Heart right ventricle (tissue), 16 donors: ENCODE data around the gene PDLIM5. TPM values are rescaled to one million over a fixed set of nuclear protein-coding genes. Genes with fewer than 3 reads are reported as not detected.

Source experiments
- ATAC-seq, 8 donors: fragments of 200-7000 bp; cut with Tn5 transposase; one replicate each; pipeline ENCODE4 v1.9.1; 2020; ENCODE audit warnings: mild to moderate bottlenecking in 8 of 8, moderate library complexity in 8 of 8, moderate number of reproducible peaks in 1 of 8
- DNase-seq, 2 donors: peaks; one replicate each; pipeline ENCODE4 v3.0.0-alpha.2; 2020
- H3K27ac ChIP-seq, 10 donors: fragments of 200-600 bp; sonication (generic) in 2 of 10; one replicate each; pipeline versions ENCODE4 v1.5.0 to v1.8.0; 2020 to 2022; ENCODE audit warnings: mild to moderate bottlenecking in 3 of 10
- H3K27me3 ChIP-seq, 7 donors: fragments of 200-600 bp; one replicate each; pipeline ENCODE4 v1.8.0; 2021 to 2022; ENCODE audit warnings: mild to moderate bottlenecking in 2 of 7
- H3K36me3 ChIP-seq, 9 donors: fragments of 200-600 bp; sonication (generic) in 1 of 9; one replicate each; pipeline versions ENCODE4 v1.5.0 to v1.8.0; 2020 to 2022; ENCODE audit warnings: mild to moderate bottlenecking in 2 of 9
- H3K4me1 ChIP-seq, 9 donors: fragments of 200-600 bp; sonication (generic) in 1 of 9; one replicate each; pipeline versions ENCODE4 v1.5.0 to v1.8.0; 2020 to 2022; ENCODE audit warnings: mild to moderate bottlenecking in 4 of 9
- H3K4me3 ChIP-seq, 10 donors: fragments of 200-600 bp; sonication (generic) in 2 of 10; one replicate each; pipeline versions ENCODE4 v1.5.0 to v1.8.0; 2020 to 2022; ENCODE audit warnings: mild to moderate bottlenecking in 7 of 10, moderate library complexity in 2 of 10
- H3K9me3 ChIP-seq, 11 donors: fragments of 200-600 bp in 10 of 11; sonication (generic) in 2 of 11; one replicate each; pipeline versions ENCODE4 v1.5.0 to v1.8.0; 2013 to 2022; ENCODE audit warnings: mild to moderate bottlenecking in 2 of 11, control low read depth in 1 of 11, moderate library complexity in 1 of 11
- whole genome bisulfite sequencing, 2 donors: extraction: QIAGEN DNeasy Blood & Tissue Kit; methylation state at CpG; one replicate each; pipeline ENCODE4 v1.1.7; 2013; ENCODE audit warnings: inconsistent platforms in 1 of 2; 5-methylcytosine and 5-hydroxymethylcytosine counted together
- intact Hi-C, 10 donors: fragments of 100-400 bp; cut with DNase I; formaldehyde crosslinking; loops; one replicate each; pipeline versions ENCODE4 v1.11.1 to v1.14.2; 2022
- polyA plus RNA-seq, 2 donors: library from polyadenylated mRNA; stranded (reverse); fragments of 200-250 nt; gene quantifications; one replicate each; pipeline ENCODE4 v1.2.3, GENCODE V29; 2013
- total RNA-seq, 10 donors: library from RNA; stranded (reverse); fragmentation: NEBNext Ultra II Directional in 3 of 10; extraction: Animal tissue kit (Norgen Biotek cat#: 25700) in 3 of 10; gene quantifications; one replicate each; pipeline versions ENCODE4 v1.2.1 to v1.2.4, GENCODE V29; 2021 to 2023
- TF ChIP-seq, protein P1 (sequence below), 9 donors: fragments of 200-600 bp; sonication (generic) in 2 of 9; IDR thresholded peaks; one replicate each; pipeline versions ENCODE4 v1.5.0 to v1.8.0; 2021 to 2022; ENCODE audit warnings: antibody characterized with exemption in 9 of 9, mild to moderate bottlenecking in 5 of 9, moderate library complexity in 1 of 9
- donor health status: Arrhythmogenic right ventricular cardiomyopathy.
- donor health status: ischemic (EF 13 %, LVEDD 7.1; RV severe dilation, severe dysfunction).
- donor health status: healthy with polysubstance abuse.
- donor health status: DM: no; HTN: yes; CAD: no.
- donor health status: DM: no; HTN: no; CAD: no.
- donor health status: ischemic (EF 25% LVEDD 6.9; RV normal size, moderate dysfunction).
- donor health status: ischemic (EF 25% LVEDD 5.7; RV mildly dilated, moderate dysfunction).
- donor health status: healthy.
- donor health status: DM: yes; HTN: yes; CAD: no.
- donor health status: Ischemic cardiomyopathy.
- donor health status: ischemic (EF 35%, LVEDD 5.7; RV mildly dilated, moderate dysfunction).
- donor health status: nonischemic (EF 11% LVEDD 7.7; RV severe dilation, severe dysfunction).
- donor health status: DM: yes; HTN: yes; CAD: no.
- donor health status: PGD.
- donor health status: ischemic (EF 29% LVEDD 5.4; RV normal size, mild dysfunction).
- donor health status: nonischemic (EF 23%, LVEDD 6.1; RV moderate dilation, normal function).

PDLIM5 gene
- total and polyA plus RNA-seq, 12 donors: 221 to 1,549 (median 1,269) TPM

DNA sequence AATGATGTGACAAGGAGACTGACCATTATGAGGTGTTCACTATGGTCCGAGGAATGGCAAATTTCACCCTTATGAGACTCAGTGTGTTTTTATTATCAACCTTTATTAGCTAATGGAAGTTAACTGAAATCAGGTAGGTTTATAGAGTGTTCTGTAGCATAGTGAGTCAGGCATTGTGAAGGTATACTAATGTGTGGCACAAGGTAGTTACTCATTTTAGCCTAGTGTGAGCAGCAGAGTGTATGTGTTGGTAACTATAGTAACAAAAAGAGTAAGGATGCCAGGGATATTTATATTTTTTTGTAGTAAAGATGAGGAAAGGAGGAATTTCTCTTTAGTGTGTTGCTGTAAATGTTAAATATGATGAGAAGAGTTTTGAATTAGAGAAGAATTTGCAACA lies 12.0 kb downstream of the PDLIM5 start:
- no peak for DNase-seq
- WGBS, 2 donors: 62 to 71% methylated on average over 1 of the region's 1 CpG
- no peaks in the 10 kb centered on the region for H3K9me3 ChIP-seq
- peaks cover 0 to 11% (median 0%) of the 10 kb centered on the region in 9 donors for H3K36me3 ChIP-seq
- H3K4me3 ChIP-seq: peak overlapping the region in 1 of 10 donors; percentile 15
- intact Hi-C loops: no loop called here
- peak overlapping the region in 6 of 10 donors; percentile 1 to 100 (median 76) for H3K27ac ChIP-seq
- H3K4me1 ChIP-seq: peaks cover 0 to 96% (median 71%) of the 10 kb centered on the region in 9 donors
- peak in 2 of 8 donors; percentile 23 to 32 for ATAC-seq
- H3K27me3 ChIP-seq: no peaks in the 10 kb centered on the region
- TF ChIP-seq, protein P1, sequence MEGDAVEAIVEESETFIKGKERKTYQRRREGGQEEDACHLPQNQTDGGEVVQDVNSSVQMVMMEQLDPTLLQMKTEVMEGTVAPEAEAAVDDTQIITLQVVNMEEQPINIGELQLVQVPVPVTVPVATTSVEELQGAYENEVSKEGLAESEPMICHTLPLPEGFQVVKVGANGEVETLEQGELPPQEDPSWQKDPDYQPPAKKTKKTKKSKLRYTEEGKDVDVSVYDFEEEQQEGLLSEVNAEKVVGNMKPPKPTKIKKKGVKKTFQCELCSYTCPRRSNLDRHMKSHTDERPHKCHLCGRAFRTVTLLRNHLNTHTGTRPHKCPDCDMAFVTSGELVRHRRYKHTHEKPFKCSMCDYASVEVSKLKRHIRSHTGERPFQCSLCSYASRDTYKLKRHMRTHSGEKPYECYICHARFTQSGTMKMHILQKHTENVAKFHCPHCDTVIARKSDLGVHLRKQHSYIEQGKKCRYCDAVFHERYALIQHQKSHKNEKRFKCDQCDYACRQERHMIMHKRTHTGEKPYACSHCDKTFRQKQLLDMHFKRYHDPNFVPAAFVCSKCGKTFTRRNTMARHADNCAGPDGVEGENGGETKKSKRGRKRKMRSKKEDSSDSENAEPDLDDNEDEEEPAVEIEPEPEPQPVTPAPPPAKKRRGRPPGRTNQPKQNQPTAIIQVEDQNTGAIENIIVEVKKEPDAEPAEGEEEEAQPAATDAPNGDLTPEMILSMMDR (IDR thresholded peaks at IDR 0.05): no peak

- no peak for ATAC-seq
- intact Hi-C loops: no loop called here
- H3K27ac ChIP-seq: peak overlapping the region in 4 of 10 donors; percentile 5 to 100 (median 30)
- TF ChIP-seq, protein P1 (IDR thresholded peaks at IDR 0.05): no peak
- H3K4me3 ChIP-seq: no peak overlapping the region
- peaks cover 0 to 11% (median 0%) of the 10 kb centered on the region in 9 donors for H3K36me3 ChIP-seq
- no peak for DNase-seq
- no peaks in the 10 kb centered on the region for H3K9me3 ChIP-seq
- H3K27me3 ChIP-seq: no peaks in the 10 kb centered on the region
- H3K4me1 ChIP-seq: peaks cover 0 to 92% (median 78%) of the 10 kb centered on the region in 9 donors
These were observed 14.6 kb downstream of the PDLIM5 start for GRCh38 chr4:94466371-94466770.

- H3K27me3 ChIP-seq: no peaks in the 10 kb centered on the region
- H3K4me3 ChIP-seq: no peak overlapping the region
- 36 to 51% methylated on average over 2 of the region's 2 CpGs for WGBS, 2 donors
- H3K36me3 ChIP-seq: peaks cover 0 to 11% (median 0%) of the 10 kb centered on the region in 9 donors
- DNase-seq: no peak
- H3K4me1 ChIP-seq: peaks cover 0 to 89% (median 82%) of the 10 kb centered on the region in 9 donors
- intact Hi-C loops: no loop called here
- H3K27ac ChIP-seq: peak overlapping the region in 5 of 10 donors; percentile 4 to 100 (median 8)
- H3K9me3 ChIP-seq: no peaks in the 10 kb centered on the region
- TF ChIP-seq, protein P1 (IDR thresholded peaks at IDR 0.05): no peak
- ATAC-seq: no peak
These were observed 15.2 kb downstream of the PDLIM5 start for GRCh38 chr4:94466923-94467322.

GRCh38 chr4:94468093-94468769 lies 16.5 kb downstream of the PDLIM5 start:
- Histone ChIP-seq H3K36me3 (peaks cover 0 to 11% (median 0%) of the 10 kb centered on the region in 9 donors), H3K4me1 (peaks cover 0 to 91% (median 83%) of the 10 kb centered on the region in 9 donors), H3K27ac (peak overlapping the region in 6 of 10 donors; percentile 16 to 100 (median 48)), H3K27me3 (no peaks in the 10 kb centered on the region), H3K9me3 (no peaks in the 10 kb centered on the region), H3K4me3 (no peak overlapping the region)
- WGBS, 2 donors: 64 to 81% methylated on average over 4 of the region's 4 CpGs
- ATAC-seq: no peak
- TF ChIP-seq, protein P1 (IDR thresholded peaks at IDR 0.05): no peak
- DNase-seq: no peak
- intact Hi-C loops: no loop called here
